ENCODE results near the gene TMEM147.

TMEM147 gene

DNA sequence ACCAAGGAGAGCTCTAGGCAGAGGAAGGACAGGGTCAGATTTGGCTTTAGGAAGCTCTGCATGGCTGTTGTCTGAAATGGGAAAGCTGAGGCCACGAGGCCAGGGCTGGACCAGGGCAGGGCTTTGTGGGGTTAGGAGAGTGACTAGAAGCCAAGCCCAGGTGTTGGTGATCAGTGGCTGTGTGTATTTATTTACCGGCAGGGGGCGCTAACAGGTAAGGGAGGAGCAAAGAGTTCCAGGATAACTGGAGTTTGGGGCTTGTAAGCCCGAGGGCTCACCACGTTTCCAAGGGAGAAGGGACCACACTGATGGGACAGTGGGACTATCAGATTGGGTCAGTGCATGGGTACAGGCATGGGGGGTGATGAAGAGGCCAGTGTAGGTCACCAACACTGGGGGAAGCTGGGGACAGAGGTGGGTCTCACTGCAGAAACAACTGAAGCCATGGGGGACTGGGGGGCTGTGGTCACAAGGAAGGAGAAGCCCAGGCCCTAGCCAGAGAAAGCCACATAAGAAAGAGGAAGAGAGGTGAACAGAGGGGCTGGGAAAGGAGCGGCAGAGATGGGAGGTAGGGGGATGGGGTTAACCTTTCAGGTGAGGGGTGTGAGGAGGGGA is 3.9 kb downstream of the TMEM147 start:
- no peak for DNase-seq

- DNase-seq, result no peak
Observed at GRCh38 chr19:35549879-35550523, 4.6 kb downstream of the TMEM147 start.

GRCh38 chr19:35551091-35551810 is 5.8 kb downstream of the TMEM147 start:
- DNase-seq, result no peak

- no peak for DNase-seq
Observed at GRCh38 chr19:35552534-35553384, 7.3 kb downstream of the TMEM147 start.

GRCh38 chr19:35553385-35554000 is 8.1 kb downstream of the TMEM147 start:
- DNase-seq, result no peak

DNA sequence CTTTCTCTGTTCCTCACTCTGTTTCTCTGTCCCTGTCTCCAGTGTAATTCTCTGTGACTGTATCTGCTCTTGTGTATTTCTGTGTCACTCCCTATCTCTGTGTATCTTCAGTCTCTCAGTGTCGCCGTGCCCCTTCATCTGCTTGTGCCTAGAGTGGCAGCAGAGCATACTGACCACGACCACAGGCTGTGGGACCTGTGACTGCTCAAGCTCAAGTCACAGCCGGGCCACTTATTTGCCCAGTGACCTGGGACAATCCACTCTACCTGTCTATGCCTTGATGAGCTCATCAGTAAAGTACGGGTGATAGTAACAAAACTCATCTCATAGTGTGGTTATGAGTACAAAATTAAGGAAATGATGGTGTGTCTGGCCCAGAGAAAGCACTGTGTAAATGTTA is 8.7 kb downstream of the TMEM147 start:
- no peak for DNase-seq

GRCh38 chr19:35555301-35556005 is 10.0 kb downstream of the TMEM147 start:
- no peak for DNase-seq

GRCh38 chr19:35556025-35556590 is 10.7 kb downstream of the TMEM147 start:
- no peak for DNase-seq

- no peak for DNase-seq
Observed at GRCh38 chr19:35556846-35557538, 11.6 kb downstream of the TMEM147 start.

DNA sequence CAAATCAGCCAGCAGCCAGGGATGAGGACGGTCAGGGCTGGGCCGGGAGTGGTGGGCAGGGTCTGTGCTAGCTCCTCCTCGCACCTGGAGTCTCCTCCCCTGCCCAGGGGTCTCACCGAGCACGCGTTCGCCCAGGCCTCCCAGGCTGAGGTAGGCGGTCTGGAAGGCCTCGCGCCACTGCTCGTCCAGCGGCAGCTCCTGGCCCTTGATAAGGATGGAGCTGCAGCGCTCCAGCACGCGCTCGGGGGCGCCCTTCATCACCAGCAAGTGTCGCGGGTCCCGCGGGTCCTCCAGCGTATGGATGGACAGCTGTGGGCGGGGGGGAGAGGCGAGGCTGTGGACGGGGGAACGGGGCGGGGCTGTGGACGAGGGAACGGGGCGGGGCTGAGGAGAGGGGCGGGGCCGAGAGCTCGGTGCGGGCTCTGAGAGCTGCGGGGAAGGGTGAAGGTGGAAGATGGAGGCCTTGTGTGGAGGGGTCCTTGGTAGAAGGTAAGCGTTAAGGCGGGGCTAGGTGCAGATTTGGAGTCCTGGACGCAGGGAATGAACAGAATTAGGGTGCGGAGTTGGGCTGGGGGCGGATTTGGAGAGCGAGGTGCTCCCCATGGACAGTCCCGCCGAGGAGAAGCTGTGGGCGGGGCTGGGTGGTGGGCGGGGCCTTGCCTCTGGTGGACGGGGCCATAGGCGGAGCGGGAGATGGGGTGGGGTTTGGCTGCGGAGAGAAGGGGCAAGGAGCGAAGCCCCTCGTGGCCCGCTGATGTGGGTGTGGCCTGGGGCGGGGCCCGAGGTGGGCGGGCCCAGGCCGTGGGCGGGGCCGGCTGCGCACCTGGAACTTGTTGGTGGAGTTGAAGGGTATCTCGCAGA is 12.3 kb downstream of the TMEM147 start:
- no peak for DNase-seq

- DNase-seq, result no peak
Observed at GRCh38 chr19:35558400-35559280, 13.2 kb downstream of the TMEM147 start.

DNA sequence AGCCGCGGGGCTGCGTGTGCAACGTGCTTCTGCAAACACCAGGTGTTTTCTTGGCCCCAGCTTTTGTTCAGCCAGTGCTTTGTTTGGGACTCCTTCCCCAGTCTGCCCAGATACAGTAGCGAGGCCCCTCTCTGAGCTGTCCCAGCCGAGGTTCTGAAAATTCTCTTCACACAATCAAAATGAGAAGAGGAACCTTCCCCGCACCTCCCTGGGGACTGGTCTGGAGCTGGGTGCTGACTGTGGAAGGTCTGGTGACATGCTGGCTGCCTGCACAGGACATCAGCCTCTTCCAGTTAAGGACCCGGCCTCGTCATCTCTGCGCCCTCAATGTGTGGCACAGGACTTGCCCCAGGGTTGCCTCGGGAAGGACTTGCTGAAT is 13.8 kb downstream of the TMEM147 start:
- DNase-seq, result no peak

DNA sequence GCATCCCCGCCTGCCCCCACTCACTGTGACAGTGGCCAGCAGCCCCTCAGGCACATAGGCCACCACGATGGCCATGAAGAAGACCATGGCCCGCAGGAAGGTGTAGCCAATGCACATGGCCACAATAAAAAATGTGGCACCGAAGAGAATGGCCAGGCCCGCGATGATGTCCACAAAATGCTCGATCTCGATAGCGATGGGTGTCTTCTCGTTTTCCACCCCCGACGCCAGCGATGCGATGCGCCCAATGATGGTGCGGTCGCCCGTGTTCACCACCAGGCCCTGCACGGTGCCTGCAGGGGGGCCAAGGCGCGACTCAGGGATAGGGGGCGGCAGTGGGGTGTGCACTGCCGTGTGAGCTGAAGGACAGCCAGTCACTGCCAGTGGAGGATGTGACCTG is 14.4 kb downstream of the TMEM147 start:
- no peak for DNase-seq

DNA sequence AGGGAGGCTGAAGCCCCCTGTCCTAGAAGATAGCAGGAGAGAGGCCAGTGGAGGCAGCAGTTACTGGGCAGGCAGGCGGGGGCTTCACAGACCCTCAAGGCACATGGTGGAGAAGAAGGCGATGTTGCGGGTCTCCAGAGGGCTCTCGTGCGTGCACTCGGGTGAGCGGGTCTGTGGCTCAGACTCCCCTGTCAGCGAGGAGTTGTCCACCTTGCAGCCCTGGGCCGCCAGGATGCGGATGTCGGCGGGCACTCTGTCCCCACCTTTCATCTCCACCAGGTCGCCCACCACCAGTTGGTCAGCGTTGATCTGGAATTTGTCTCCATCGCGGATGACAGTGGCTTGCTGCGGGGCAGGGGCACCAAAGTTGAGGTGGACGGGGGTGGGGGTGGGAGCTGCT is 14.8 kb downstream of the TMEM147 start:
- no peak for DNase-seq

GRCh38 chr19:35560677-35561076 is 15.3 kb downstream of the TMEM147 start:
- DNase-seq, result no peak

DNA sequence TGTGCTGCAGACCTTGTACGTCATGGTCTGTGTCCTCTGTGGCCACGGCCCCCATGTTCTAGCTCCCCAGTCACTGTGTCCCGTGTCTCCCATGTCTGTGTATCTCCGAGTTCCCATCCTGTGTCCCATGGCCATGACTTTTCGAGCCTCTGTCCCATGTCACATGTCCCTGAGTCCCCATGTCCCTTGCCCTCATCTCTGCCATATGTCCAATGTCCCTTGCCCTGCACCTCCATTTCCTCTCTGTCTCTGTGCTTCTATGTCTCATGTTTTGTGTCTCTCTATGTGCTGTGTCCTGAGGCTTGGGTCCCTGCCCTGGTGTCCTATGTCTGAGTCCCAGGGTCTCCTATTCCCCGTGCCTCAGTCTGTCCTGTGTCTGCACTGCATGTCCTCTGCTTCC is 16.0 kb downstream of the TMEM147 start:
- no peak for DNase-seq

DNA sequence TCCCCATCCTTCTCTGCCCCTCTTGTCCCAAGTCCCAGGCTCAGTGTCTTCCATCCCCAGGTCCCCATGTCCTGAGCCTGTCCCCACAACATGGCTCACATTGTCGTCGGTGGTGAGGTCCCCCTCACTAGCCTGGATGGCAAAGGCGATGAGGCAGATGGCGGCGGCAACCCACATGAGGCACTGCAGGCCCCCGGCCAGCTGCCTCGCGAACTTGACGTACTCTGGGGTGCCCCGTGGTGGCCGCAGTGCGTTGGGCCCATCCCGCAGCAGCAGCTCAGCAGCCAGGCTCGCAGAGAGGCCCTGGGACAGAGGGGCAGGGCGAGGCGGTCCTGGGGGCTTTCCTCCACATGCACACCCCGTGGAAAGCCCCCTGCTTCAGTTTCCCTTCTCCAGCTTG is 16.9 kb downstream of the TMEM147 start:
- DNase-seq, result no peak

DNA sequence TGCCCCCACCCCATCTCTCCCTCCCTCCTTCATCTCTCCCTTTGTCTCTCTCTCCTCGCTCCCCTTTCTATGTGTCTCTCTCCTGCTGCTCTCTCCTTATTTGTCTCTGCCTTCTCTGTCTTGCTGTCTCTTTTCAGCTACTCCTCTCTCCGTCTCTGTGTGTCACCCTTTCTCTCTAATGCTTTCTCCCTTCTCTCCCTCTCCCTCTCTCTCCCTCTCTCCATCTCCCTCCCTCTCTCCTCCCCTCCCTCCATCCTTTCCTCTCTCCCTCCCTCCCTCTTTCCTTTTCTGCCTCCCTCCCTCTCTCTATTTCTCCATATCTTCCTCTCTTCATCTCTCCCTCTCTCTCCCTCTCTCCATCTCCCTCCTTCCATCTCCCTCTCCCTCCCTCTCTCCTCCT is 17.4 kb downstream of the TMEM147 start:
- no peak for DNase-seq

- DNase-seq, result no peak
Observed at GRCh38 chr19:35563207-35563829, 17.9 kb downstream of the TMEM147 start, which contains the start of gene ATP4A. TSS of gene ATP4A (minus strand) at chr19:35563658. CDS start at chr19:35563629, 29 bp downstream.
